Measurements from ENCODE around the gene VENTX.

The VENTX gene

DNA sequence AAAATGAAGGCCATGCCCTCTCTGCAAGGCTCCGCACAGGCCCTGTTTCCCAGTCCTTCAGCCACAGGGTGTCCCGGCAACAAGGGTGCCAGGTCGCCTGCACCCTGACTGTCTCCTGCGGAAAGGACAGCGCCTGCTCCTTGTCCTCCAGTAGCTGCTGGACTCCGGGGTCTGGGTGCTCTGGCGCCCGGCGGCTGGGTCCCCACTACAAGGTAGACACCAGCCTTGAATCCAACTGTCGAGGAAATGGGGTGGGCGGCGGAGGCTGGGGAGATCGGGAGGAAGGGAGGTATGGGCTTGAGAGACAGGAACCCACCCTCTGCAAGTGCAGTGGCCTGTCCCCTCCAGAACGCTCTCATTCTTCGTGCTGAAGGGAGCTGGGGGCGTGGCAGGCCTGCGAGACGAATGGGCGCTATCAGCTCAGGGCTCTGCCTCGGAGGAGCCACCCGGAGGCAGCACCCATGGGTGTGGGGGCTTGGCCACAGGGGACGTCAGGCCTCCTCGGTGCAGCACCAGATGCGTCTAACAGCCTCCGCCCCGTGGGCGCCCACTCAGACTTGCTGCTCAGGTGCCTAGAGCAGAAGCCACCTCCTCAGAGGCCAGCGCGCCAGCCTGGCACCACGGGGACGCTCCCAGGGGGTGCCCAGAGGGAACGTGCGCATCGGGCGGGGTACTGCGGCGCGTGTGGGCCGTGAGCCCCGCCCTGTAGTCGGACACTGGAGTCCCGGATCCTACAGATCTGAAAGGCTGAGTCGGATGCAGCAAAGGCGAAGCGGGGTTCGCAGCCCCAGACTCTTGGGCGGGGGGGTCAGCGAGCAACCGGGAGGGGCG lies 23.5 kb downstream of the VENTX start:
- no peaks in the 10 kb centered on the region for H3K36me3 ChIP-seq (ENCODE audit: insufficient read depth, low read length)
- H3F3A ChIP-seq (ENCODE audit: low read depth): peaks cover 13% of the 10 kb centered on the region
- no peak for TF ChIP-seq EZH2phosphoT487 (IDR thresholded peaks at IDR 0.05; ENCODE audit: borderline replicate concordance)
- TF ChIP-seq, protein P1, sequence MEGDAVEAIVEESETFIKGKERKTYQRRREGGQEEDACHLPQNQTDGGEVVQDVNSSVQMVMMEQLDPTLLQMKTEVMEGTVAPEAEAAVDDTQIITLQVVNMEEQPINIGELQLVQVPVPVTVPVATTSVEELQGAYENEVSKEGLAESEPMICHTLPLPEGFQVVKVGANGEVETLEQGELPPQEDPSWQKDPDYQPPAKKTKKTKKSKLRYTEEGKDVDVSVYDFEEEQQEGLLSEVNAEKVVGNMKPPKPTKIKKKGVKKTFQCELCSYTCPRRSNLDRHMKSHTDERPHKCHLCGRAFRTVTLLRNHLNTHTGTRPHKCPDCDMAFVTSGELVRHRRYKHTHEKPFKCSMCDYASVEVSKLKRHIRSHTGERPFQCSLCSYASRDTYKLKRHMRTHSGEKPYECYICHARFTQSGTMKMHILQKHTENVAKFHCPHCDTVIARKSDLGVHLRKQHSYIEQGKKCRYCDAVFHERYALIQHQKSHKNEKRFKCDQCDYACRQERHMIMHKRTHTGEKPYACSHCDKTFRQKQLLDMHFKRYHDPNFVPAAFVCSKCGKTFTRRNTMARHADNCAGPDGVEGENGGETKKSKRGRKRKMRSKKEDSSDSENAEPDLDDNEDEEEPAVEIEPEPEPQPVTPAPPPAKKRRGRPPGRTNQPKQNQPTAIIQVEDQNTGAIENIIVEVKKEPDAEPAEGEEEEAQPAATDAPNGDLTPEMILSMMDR (conservative IDR thresholded peaks at IDR 0.05; ENCODE audit: low read length): no peak
- H3K4me2 ChIP-seq (ENCODE audit: low read depth, low read length, poor library complexity, severe bottlenecking): peak overlapping the region; percentile 80
- peaks cover 77% of the 10 kb centered on the region for H3K4me1 ChIP-seq (ENCODE audit: insufficient read depth, low read length, poor library complexity, severe bottlenecking)
- no peaks in the 10 kb centered on the region for H3K27me3 ChIP-seq (ENCODE audit: insufficient read depth, low read length, poor library complexity, severe bottlenecking)
- peak overlapping the region; percentile 86 for H3K4me3 ChIP-seq (ENCODE audit: low read length, poor library complexity, severe bottlenecking)
- H3K9ac ChIP-seq (ENCODE audit: low read depth, low read length, poor library complexity, severe bottlenecking): peak overlapping the region; percentile 87
- no peaks in the 10 kb centered on the region for H4K20me1 ChIP-seq (ENCODE audit: insufficient read depth, low read length, poor library complexity, severe bottlenecking)
- H3K9me2 ChIP-seq (replicated peaks; ENCODE audit: low read depth, low read length): no peaks in the 10 kb centered on the region
- H2AFZ ChIP-seq (ENCODE audit: low read length): peak overlapping the region; percentile 83
- no peaks in the 10 kb centered on the region for H3K9me3 ChIP-seq (ENCODE audit: insufficient read depth, low read depth, low read length)
- H3K79me2 ChIP-seq (ENCODE audit: insufficient read depth, low read length): no peaks in the 10 kb centered on the region

DNA sequence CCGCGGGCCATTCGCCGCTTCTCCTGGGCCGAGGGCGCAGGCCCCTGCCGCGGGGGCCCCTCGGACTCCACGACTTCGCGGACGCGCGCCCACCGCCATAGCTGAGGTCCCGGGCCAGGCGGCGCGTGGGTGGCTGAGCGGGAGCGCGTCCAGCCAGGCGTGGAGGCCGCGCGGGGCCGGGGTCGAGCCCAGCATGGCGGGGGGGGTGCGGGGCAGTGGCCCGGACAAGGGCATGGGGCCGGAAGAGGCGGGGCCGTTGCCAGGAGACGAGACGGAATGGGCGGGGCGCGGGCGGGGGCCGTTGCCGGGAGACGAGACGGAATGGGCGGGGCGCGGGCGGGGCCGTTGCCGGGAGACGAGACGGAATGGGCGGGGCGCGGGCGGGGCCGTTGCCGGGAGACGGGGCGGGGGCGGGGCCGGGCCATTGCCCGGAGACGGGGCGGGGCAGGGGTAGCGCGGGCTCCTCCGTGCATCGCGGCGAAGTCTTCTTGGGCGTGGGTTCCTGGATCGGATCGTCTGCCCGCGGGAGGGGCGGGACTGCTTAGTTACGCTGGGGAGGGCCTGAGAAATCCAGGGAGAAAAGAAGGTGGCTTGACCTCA lies 24.2 kb downstream of the VENTX start:
- Histone ChIP-seq H3K79me2 (ENCODE audit: insufficient read depth, low read length) (no peaks in the 10 kb centered on the region), H3K9ac (ENCODE audit: low read depth, low read length, poor library complexity, severe bottlenecking) (peak overlapping the region; percentile 87), H3F3A (ENCODE audit: low read depth) (peaks cover 13% of the 10 kb centered on the region), H3K27me3 (ENCODE audit: insufficient read depth, low read length, poor library complexity, severe bottlenecking) (no peaks in the 10 kb centered on the region), H3K4me1 (ENCODE audit: insufficient read depth, low read length, poor library complexity, severe bottlenecking) (peaks cover 72% of the 10 kb centered on the region), H4K20me1 (ENCODE audit: insufficient read depth, low read length, poor library complexity, severe bottlenecking) (no peaks in the 10 kb centered on the region), H3K36me3 (ENCODE audit: insufficient read depth, low read length) (no peaks in the 10 kb centered on the region), H3K4me2 (ENCODE audit: low read depth, low read length, poor library complexity, severe bottlenecking) (peak overlapping the region; percentile 80), H3K4me3 (ENCODE audit: low read length, poor library complexity, severe bottlenecking) (peak overlapping the region; percentile 86), H3K9me2 (replicated peaks; ENCODE audit: low read depth, low read length) (no peaks in the 10 kb centered on the region), H3K9me3 (ENCODE audit: insufficient read depth, low read depth, low read length) (no peaks in the 10 kb centered on the region), H2AFZ (ENCODE audit: low read length) (peak overlapping the region; percentile 83)
- TF ChIP-seq, protein P1 (conservative IDR thresholded peaks at IDR 0.05; ENCODE audit: low read length): no peak
- TF ChIP-seq EZH2phosphoT487 (IDR thresholded peaks at IDR 0.05; ENCODE audit: borderline replicate concordance): no peak

DNA sequence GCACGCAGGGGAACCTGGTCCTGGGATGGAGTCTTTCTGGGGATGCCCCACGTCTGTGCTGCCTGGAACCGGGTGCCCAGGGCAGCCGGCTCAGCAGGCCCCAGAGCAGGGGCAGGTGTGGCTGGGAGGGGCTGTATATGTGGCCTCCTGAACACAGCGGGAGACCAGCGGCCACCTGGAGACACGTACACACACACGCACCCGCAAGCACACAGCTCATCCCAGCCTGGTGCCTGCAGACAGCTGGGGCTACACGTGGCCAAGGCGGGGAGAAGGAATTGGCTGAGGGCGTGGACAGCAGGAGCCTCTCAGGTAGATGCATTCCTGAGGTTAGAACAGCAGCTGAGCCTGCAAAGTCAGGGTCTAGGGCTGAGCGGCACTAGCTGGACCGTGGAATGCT lies 25.0 kb downstream of the VENTX start:
- Histone ChIP-seq H3K9me3 (ENCODE audit: insufficient read depth, low read depth, low read length) (no peaks in the 10 kb centered on the region), H4K20me1 (ENCODE audit: insufficient read depth, low read length, poor library complexity, severe bottlenecking) (no peaks in the 10 kb centered on the region), H3K36me3 (ENCODE audit: insufficient read depth, low read length) (no peaks in the 10 kb centered on the region), H3K9ac (ENCODE audit: low read depth, low read length, poor library complexity, severe bottlenecking) (no peak overlapping the region), H3K9me2 (replicated peaks; ENCODE audit: low read depth, low read length) (no peaks in the 10 kb centered on the region), H3F3A (ENCODE audit: low read depth) (peaks cover 10% of the 10 kb centered on the region; the same call in 1 of the 2 replicates), H3K4me3 (ENCODE audit: low read length, poor library complexity, severe bottlenecking) (no peak overlapping the region), H3K4me1 (ENCODE audit: insufficient read depth, low read length, poor library complexity, severe bottlenecking) (peaks cover 63% of the 10 kb centered on the region), H3K79me2 (ENCODE audit: insufficient read depth, low read length) (no peaks in the 10 kb centered on the region), H3K4me2 (ENCODE audit: low read depth, low read length, poor library complexity, severe bottlenecking) (peak overlapping the region; percentile 48), H3K27me3 (ENCODE audit: insufficient read depth, low read length, poor library complexity, severe bottlenecking) (no peaks in the 10 kb centered on the region), H2AFZ (ENCODE audit: low read length) (no peak overlapping the region)
- TF ChIP-seq, protein P1 (conservative IDR thresholded peaks at IDR 0.05; ENCODE audit: low read length): no peak
- TF ChIP-seq EZH2phosphoT487 (IDR thresholded peaks at IDR 0.05; ENCODE audit: borderline replicate concordance): no peak

All from Loucy (cell line).